Pancreas (tissue), 10 donors: Measurements from ENCODE around the gene LAMC1. TPM values are rescaled to one million over a fixed set of nuclear protein-coding genes. Genes with fewer than 3 reads are reported as not detected.

Source experiments
- ATAC-seq, 4 donors: fragments of 200-7000 bp; cut with Tn5 transposase; one replicate each; pipeline versions ENCODE4 v1.8.0 to v1.9.1; 2020; ENCODE audit warnings: mild to moderate bottlenecking in 4 of 4, moderate library complexity in 4 of 4
- DNase-seq, 6 donors: peaks; one replicate each; pipeline ENCODE4 v3.0.0-alpha.2; 2020
- FAIRE-seq: peaks from 2 replicates; lab custom pipeline; 2012; peaks lifted over from hg19 to GRCh38; lab: Jason Lieb, UNC
- H3K27ac ChIP-seq, 4 donors: fragments of 200-600 bp; sonication (generic); 1 replicate in 3 of 4; 2 replicates in 1 of 4; pipeline versions ENCODE4 v1.5.0 to v1.8.0; 2020
- H3K27me3 ChIP-seq, 4 donors: fragments of 200-600 bp; one replicate each; pipeline ENCODE4 v1.8.0; 2021
- H3K36me3 ChIP-seq, 3 donors: fragments of 200-600 bp; sonication (generic) in 1 of 3; one replicate each; pipeline versions ENCODE4 v1.5.0 to v1.8.0; 2020 to 2021
- H3K4me1 ChIP-seq, 3 donors: fragments of 200-600 bp; one replicate each; pipeline ENCODE4 v1.8.0; 2021
- H3K4me3 ChIP-seq, 4 donors: fragments of 200-600 bp; sonication (generic) in 2 of 4; one replicate each; pipeline versions ENCODE4 v1.5.0 to v1.8.0; 2020 to 2021
- H3K9me3 ChIP-seq, 4 donors: fragments of 200-600 bp; one replicate each; pipeline ENCODE4 v1.8.0; 2021
- WGBS, 2 donors: extraction: QIAGEN DNeasy Blood & Tissue Kit; methylation state at CpG; one replicate each; pipeline ENCODE4 v1.1.7; 2013; 5-methylcytosine and 5-hydroxymethylcytosine counted together
- intact Hi-C, 3 donors: fragments of 100-400 bp; cut with DNase I; formaldehyde crosslinking; loops; one replicate each; pipeline versions ENCODE4 v1.11.1 to v1.14.2; 2022
- polyA plus RNA-seq, 2 donors: library from polyadenylated mRNA; stranded (reverse); fragments of 200-250 nt; gene quantifications; one replicate each; pipeline ENCODE4 v1.2.3, GENCODE V29; 2013
- total RNA-seq, 6 donors: library from RNA; stranded (reverse); fragmentation: NEBNext Ultra II Directional in 4 of 6; extraction: Animal tissue kit (Norgen Biotek cat#: 25700) in 4 of 6; gene quantifications; one replicate each; pipeline versions ENCODE4 v1.2.1 to v1.2.4, GENCODE V29; 2021 to 2023
- TF ChIP-seq, protein P1 (sequence below), 4 donors: fragments of 200-600 bp; sonication (generic) in 3 of 4; IDR thresholded peaks; one replicate each; pipeline versions ENCODE4 v1.5.0 to v1.8.0; 2021; ENCODE audit warnings: antibody characterized with exemption in 4 of 4
- donor health status: healthy with polysubstance abuse.
- donor health status: DM: no; HTN: no; CAD: no; lungs with moderate emphysema.
- donor health status: DM: no; HTN: no; CAD: no.
- donor health status: control.
- donor health status: control.
- donor health status: Bipolar disorder and iron deficiency.
- donor health status: DM: yes; HTN: yes; CAD: no.
- donor health status: DM: no; HTN: no; CAD: no.
- donor health status: DM: no; HTN: no; CAD: no.
- donor health status: DM: yes; HTN: yes; CAD: no.

LAMC1 gene
- total and polyA plus RNA-seq, 8 donors, result 11.2 to 50.1 (median 29.4) TPM

DNA sequence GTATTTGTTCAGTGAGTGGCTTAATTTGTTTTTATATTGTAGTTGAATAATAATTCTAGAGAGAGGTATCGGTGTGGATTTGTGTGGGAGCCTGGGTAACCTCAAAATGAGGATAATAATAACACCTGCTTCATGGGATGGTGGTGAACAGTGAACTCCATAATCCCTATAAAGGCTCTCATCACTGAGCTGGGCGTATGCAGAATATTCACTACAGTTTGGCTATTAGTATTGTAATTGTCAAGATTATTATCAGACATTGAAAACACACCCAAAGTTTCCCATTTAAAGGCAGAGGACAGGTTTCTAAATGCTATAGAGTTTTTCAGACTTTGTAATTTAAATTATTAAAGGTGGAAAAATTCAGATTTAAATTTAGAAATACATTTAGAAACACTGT, 155.8 kb downstream of the LAMC1 start:
- intact Hi-C loops, result no loop called here
- H3K36me3 ChIP-seq, result no peaks in the 10 kb centered on the region
- ATAC-seq (no peak), FAIRE-seq (no peak), DNase-seq (no peak)
- WGBS, 2 donors, result 90% methylated on average over 2 of the region's 2 CpGs
- H3K9me3 ChIP-seq, result no peaks in the 10 kb centered on the region
- H3K4me1 ChIP-seq, result no peaks in the 10 kb centered on the region
- TF ChIP-seq, protein P1, sequence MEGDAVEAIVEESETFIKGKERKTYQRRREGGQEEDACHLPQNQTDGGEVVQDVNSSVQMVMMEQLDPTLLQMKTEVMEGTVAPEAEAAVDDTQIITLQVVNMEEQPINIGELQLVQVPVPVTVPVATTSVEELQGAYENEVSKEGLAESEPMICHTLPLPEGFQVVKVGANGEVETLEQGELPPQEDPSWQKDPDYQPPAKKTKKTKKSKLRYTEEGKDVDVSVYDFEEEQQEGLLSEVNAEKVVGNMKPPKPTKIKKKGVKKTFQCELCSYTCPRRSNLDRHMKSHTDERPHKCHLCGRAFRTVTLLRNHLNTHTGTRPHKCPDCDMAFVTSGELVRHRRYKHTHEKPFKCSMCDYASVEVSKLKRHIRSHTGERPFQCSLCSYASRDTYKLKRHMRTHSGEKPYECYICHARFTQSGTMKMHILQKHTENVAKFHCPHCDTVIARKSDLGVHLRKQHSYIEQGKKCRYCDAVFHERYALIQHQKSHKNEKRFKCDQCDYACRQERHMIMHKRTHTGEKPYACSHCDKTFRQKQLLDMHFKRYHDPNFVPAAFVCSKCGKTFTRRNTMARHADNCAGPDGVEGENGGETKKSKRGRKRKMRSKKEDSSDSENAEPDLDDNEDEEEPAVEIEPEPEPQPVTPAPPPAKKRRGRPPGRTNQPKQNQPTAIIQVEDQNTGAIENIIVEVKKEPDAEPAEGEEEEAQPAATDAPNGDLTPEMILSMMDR (IDR thresholded peaks at IDR 0.05), result no peak
- no peak overlapping the region for H3K27ac ChIP-seq
- H3K4me3 ChIP-seq, result no peak overlapping the region
- no peaks in the 10 kb centered on the region for H3K27me3 ChIP-seq

DNA sequence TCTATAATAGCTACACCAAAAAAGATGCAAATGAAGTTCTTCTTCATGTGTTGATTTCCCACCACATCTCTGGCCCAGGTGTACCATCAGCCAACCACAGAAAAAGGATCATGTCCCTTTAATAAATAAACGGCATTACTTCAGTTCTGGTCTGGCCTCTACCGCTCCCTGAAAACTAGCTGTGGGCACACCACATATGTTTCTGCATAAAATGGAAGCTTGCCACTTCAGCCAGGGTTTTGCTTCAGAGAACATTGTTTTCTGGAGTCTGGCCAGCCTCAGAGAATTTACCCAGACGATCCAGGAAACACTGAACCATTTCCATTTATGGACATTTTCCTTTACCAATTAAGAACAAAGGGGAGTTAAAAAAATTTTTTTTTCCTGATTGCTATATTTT, 157.0 kb downstream of the LAMC1 start:
- intact Hi-C loops, result no loop called here
- FAIRE-seq (peak; percentile 23), DNase-seq (peak in 4 of 6 donors; percentile 35 to 49 (median 44)), ATAC-seq (peak; percentile 46 to 81 (median 76))
- WGBS, 2 donors, result 6% methylated on average over 3 of the region's 3 CpGs
- Histone ChIP-seq H3K36me3 (no peaks in the 10 kb centered on the region), H3K4me3 (no peak overlapping the region), H3K27ac (peak overlapping the region; percentile 2 to 69 (median 31)), H3K4me1 (no peaks in the 10 kb centered on the region), H3K27me3 (no peaks in the 10 kb centered on the region), H3K9me3 (no peaks in the 10 kb centered on the region)
- TF ChIP-seq, protein P1 (IDR thresholded peaks at IDR 0.05), result no peak

DNA sequence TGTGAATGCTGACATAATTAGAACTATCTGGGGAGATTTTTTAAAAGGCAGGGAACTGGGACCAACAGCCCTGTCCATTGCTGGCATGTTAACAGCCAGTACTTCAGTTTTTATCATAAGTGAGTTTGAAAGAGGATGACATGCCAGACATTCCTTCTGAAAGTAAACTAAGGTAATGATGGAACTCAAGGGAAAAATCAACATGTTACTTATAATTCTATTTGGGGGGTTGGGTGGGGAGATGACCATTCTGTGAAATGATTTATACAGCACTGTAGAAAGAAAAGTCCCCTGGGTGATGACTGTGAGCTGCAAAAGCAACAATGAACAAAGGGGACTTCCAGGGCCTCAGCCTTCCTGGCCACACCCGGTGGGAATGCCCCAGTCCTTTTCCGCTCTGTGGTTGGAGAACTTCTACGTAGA, 157.4 kb downstream of the LAMC1 start:
- intact Hi-C loops, result no loop called here
- no peak for FAIRE-seq

DNA sequence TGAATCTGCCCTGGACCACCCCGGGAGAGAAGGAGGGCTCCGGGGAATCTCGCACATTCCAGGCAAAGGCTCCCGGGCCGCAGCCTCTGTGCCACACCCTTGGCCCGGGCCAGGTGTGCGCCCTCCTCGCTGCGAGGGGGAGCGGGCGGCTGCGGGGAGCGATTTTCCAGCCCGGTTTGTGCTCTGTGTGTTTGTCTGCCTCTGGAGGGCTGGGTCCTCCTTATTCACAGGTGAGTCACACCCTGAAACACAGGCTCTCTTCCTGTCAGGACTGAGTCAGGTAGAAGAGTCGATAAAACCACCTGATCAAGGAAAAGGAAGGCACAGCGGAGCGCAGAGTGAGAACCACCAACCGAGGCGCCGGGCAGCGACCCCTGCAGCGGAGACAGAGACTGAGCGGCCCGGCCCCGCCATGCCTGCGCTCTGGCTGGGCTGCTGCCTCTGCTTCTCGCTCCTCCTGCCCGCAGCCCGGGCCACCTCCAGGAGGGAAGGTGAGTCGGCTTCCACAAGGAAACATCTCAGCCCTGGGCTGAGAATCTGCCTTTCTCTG, 162.8 kb downstream of the LAMC1 start, which contains the start of gene LAMC2:
LAMC2 (plus strand) TSS at position 324 of the 550 bp plus-strand sequence; CDS start at position 413, 89 bp downstream.
- FAIRE-seq (no peak), ATAC-seq (peak; percentile 89 to 97 (median 96)), DNase-seq (peak; percentile 51 to 81 (median 58))
- Histone ChIP-seq H3K4me1 (no peaks in the 10 kb centered on the region), H3K27ac (peak within 1 kb of the TSS; percentile 31 to 79 (median 62)), H3K4me3 (peak within 1 kb of the TSS; percentile 5 to 46 (median 34)), H3K27me3 (no peaks in the 10 kb centered on the region), H3K9me3 (no peaks in the 10 kb centered on the region), H3K36me3 (no peaks in the 10 kb centered on the region)
- TF ChIP-seq, protein P1 (IDR thresholded peaks at IDR 0.05), result peak in 3 of 4 donors; percentile 10 to 26 (median 19)
- whole genome bisulfite sequencing, 2 donors, result 4 to 6% methylated on average over 23 to 30 of the region's 30 CpGs
- intact Hi-C loops, result no loop called here

More for the DNA sequence above, 157.4 kb downstream of the LAMC1 start:
- Histone ChIP-seq H3K27me3 (no peaks in the 10 kb centered on the region), H3K4me1 (no peaks in the 10 kb centered on the region), H3K36me3 (no peaks in the 10 kb centered on the region), H3K9me3 (no peaks in the 10 kb centered on the region), H3K4me3 (no peak overlapping the region), H3K27ac (peak overlapping the region; percentile 2 to 69 (median 31))
- ATAC-seq, result peak in 3 of 4 donors; percentile 87 to 90 (median 87)
- DNase-seq, result peak in 3 of 6 donors; percentile 21 to 31 (median 29)
- 49 to 61% methylated on average over 3 of the region's 3 CpGs for WGBS, 2 donors
- TF ChIP-seq, protein P1 (IDR thresholded peaks at IDR 0.05), result no peak

DNA sequence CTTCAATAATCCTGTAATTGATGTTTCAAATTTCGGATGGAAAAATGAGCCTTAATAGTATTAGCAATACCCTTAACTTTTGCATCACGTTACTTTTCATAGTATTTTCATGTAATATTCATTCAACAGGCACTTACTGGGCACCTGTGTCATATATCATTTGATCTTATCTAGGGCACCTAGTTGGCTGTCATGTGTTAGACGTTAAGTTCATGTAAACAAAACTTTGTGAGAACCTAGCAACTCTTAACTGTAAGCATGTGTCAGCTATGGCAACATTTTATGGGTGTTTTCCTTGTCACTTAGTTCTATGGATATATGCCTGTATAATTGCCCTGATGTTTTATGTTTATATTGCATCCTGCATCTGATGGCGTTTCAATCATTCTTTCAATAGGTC, 163.6 kb downstream of the LAMC1 start:
- FAIRE-seq (peak; percentile 9), ATAC-seq (no peak), DNase-seq (no peak)
- H3K9me3 ChIP-seq, result no peaks in the 10 kb centered on the region
- H3K27me3 ChIP-seq, result no peaks in the 10 kb centered on the region
- TF ChIP-seq, protein P1 (IDR thresholded peaks at IDR 0.05), result no peak
- H3K36me3 ChIP-seq, result no peaks in the 10 kb centered on the region
- H3K4me3 ChIP-seq, result peak overlapping the region in 2 of 4 donors; percentile 45 to 46
- peak overlapping the region in 1 of 4 donors; percentile 79 for H3K27ac ChIP-seq
- H3K4me1 ChIP-seq, result no peaks in the 10 kb centered on the region
- intact Hi-C loops, result no loop called here
- 56 to 61% methylated on average over 4 of the region's 4 CpGs for WGBS, 2 donors
